ENCODE measurements around the gene ERN1. TPM values are rescaled to one million over a fixed set of nuclear protein-coding genes. Genes with fewer than 3 reads are reported as not detected.

The ERN1 gene
- polyA plus RNA-seq, 1 donor (not counting 4 experiments of a cell fraction or from before 2014, with no cell fraction given), result 7.1 TPM

DNA sequence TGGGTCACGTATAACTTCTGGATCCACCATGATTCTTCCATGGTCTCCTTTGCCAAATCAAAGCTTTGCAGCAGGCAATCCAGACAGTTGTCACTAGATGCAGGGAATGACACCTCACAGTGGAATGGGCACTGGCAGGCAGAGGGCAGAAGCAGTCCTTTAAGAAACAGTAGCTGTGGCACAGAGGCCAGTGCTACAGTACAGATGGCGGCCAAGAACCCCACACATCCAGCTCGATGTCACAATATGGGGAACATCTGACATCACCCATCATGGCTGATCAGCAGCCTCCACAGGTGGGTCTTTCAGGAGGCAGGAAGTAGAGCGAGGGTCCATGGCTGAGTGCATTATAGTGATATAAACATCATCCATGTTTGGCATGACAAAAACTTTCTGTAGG is 18.8 kb upstream of the ERN1 start:
- DNase-seq (ENCODE audit: low read depth, low spot score), result no peak
- no peak for FAIRE-seq
- no peaks in the 10 kb centered on the region for H3K9me3 ChIP-seq (ENCODE audit: control insufficient read depth, low read depth, low read length)
- no peak overlapping the region for H3K9ac ChIP-seq (ENCODE audit: control insufficient read depth, extremely low read depth, insufficient read depth, low read length)
- H3K79me2 ChIP-seq (ENCODE audit: control insufficient read depth, insufficient read depth, low read length), result peaks cover 2% of the 10 kb centered on the region
- H2AFZ ChIP-seq (ENCODE audit: control insufficient read depth, low read length), result no peak overlapping the region
- H3K4me1 ChIP-seq (ENCODE audit: control insufficient read depth, extremely low read depth, insufficient read depth, low read length), result peaks cover 11% of the 10 kb centered on the region
- H3K27me3 ChIP-seq (ENCODE audit: control insufficient read depth, extremely low read depth, insufficient read depth, low read length), result no peaks in the 10 kb centered on the region
- dilution Hi-C loops (cut with MboI; ENCODE audit: extremely low pct_ligation_motif_present, low sequenced_read_pairs), result no loop called here
- no peak overlapping the region for H3K4me2 ChIP-seq (ENCODE audit: control insufficient read depth, extremely low read depth, insufficient read depth, low read depth, low read length)
- no peak overlapping the region for H3K4me3 ChIP-seq (ENCODE audit: control insufficient read depth in 2 of 3, extremely low read depth in 1 of 3, insufficient read depth in 2 of 3, low read depth in 1 of 3, low read length in 3 of 3)
- no peaks in the 10 kb centered on the region for H3K9me1 ChIP-seq (ENCODE audit: control insufficient read depth, extremely low read depth, insufficient read depth, low read length)
- peaks cover 25 to 30% of the 10 kb centered on the region in 2 experiments for H3K36me3 ChIP-seq (ENCODE audit: control insufficient read depth in 2 of 2, extremely low read depth in 1 of 2, insufficient read depth in 2 of 2, low read length in 2 of 2)
- no peak overlapping the region for H3K27ac ChIP-seq (ENCODE audit: control insufficient read depth, insufficient read depth, low read length)
- no peak for TF ChIP-seq EZH2 (IDR thresholded peaks at IDR 0.05; ENCODE audit: low read length)
- TF ChIP-seq, protein P1, sequence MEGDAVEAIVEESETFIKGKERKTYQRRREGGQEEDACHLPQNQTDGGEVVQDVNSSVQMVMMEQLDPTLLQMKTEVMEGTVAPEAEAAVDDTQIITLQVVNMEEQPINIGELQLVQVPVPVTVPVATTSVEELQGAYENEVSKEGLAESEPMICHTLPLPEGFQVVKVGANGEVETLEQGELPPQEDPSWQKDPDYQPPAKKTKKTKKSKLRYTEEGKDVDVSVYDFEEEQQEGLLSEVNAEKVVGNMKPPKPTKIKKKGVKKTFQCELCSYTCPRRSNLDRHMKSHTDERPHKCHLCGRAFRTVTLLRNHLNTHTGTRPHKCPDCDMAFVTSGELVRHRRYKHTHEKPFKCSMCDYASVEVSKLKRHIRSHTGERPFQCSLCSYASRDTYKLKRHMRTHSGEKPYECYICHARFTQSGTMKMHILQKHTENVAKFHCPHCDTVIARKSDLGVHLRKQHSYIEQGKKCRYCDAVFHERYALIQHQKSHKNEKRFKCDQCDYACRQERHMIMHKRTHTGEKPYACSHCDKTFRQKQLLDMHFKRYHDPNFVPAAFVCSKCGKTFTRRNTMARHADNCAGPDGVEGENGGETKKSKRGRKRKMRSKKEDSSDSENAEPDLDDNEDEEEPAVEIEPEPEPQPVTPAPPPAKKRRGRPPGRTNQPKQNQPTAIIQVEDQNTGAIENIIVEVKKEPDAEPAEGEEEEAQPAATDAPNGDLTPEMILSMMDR (optimal IDR thresholded peaks at IDR 0.05 in 1 of 3, IDR thresholded peaks at IDR 0.05 in 1 of 3, conservative IDR thresholded peaks at IDR 0.05 in 1 of 3; ENCODE audit: extremely low read depth in 1 of 3, insufficient read depth in 2 of 3, low read length in 3 of 3), result peak in 2 of 3 experiments; percentile 7 to 68
- H4K20me1 ChIP-seq (ENCODE audit: control insufficient read depth, extremely low read depth, insufficient read depth, low read length), result no peaks in the 10 kb centered on the region

DNA sequence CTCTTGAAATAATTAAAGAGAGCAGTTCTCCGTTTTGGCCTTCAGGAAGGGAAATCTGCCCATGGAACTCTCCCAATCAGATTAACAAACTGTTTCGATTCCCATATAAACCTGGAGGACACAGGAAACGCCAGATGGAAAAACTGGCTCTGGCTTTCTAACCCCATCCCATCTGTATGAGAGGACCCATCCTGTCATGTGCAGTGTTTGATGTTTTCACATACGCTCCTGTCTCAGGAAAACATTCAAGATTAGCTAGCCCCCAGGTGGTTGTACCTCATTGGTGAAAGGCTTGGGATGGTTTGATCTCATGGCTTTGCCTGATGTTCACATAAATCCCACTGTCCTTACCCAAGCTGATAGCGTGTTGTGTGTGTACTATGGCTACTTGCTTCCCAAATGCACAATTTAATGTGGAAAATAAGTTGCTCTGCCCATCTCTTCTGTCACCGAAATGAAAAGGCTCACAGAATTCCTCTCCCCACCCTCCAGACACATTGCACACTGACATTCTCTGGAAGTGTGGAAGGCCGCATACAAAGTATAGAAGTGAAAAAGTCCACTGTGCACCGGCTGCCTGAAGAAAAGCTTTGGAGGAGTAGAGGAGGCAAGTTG is 18.2 kb upstream of the ERN1 start:
- dilution Hi-C loops (cut with MboI; ENCODE audit: extremely low pct_ligation_motif_present, low sequenced_read_pairs), result no loop called here
- no peaks in the 10 kb centered on the region for H3K27me3 ChIP-seq (ENCODE audit: control insufficient read depth, extremely low read depth, insufficient read depth, low read length)
- H2AFZ ChIP-seq (ENCODE audit: control insufficient read depth, low read length), result no peak overlapping the region
- no peak overlapping the region for H3K4me2 ChIP-seq (ENCODE audit: control insufficient read depth, extremely low read depth, insufficient read depth, low read depth, low read length)
- H3K4me3 ChIP-seq (ENCODE audit: control insufficient read depth in 2 of 3, extremely low read depth in 1 of 3, insufficient read depth in 2 of 3, low read depth in 1 of 3, low read length in 3 of 3), result no peak overlapping the region
- H3K27ac ChIP-seq (ENCODE audit: control insufficient read depth, insufficient read depth, low read length), result peak overlapping the region; percentile 89
- peaks cover 11% of the 10 kb centered on the region for H3K4me1 ChIP-seq (ENCODE audit: control insufficient read depth, extremely low read depth, insufficient read depth, low read length)
- H3K9me1 ChIP-seq (ENCODE audit: control insufficient read depth, extremely low read depth, insufficient read depth, low read length), result no peaks in the 10 kb centered on the region
- no peak for TF ChIP-seq EZH2 (IDR thresholded peaks at IDR 0.05; ENCODE audit: low read length)
- TF ChIP-seq, protein P1 (optimal IDR thresholded peaks at IDR 0.05 in 1 of 3, IDR thresholded peaks at IDR 0.05 in 1 of 3, conservative IDR thresholded peaks at IDR 0.05 in 1 of 3; ENCODE audit: extremely low read depth in 1 of 3, insufficient read depth in 2 of 3, low read length in 3 of 3), result no peak
- no peak for DNase-seq (ENCODE audit: low read depth, low spot score)
- H4K20me1 ChIP-seq (ENCODE audit: control insufficient read depth, extremely low read depth, insufficient read depth, low read length), result no peaks in the 10 kb centered on the region
- H3K79me2 ChIP-seq (ENCODE audit: control insufficient read depth, insufficient read depth, low read length), result peaks cover 2% of the 10 kb centered on the region
- no peak for FAIRE-seq
- no peaks in the 10 kb centered on the region for H3K9me3 ChIP-seq (ENCODE audit: control insufficient read depth, low read depth, low read length)
- H3K9ac ChIP-seq (ENCODE audit: control insufficient read depth, extremely low read depth, insufficient read depth, low read length), result no peak overlapping the region
- H3K36me3 ChIP-seq (ENCODE audit: control insufficient read depth in 2 of 2, extremely low read depth in 1 of 2, insufficient read depth in 2 of 2, low read length in 2 of 2), result peaks cover 23 to 29% of the 10 kb centered on the region in 2 experiments
